CD1c-positive myeloid dendritic cell (primary cell): ENCODE results near the gene HSD11B2.
A peak's percentile ranks its signal among the peaks of the same experiment; 100 is the strongest.

ENCODE experiments used
- DNase-seq: peaks from one replicate; pipeline ENCODE4 v3.0.0-alpha.2; 2016; ENCODE audit errors: extremely low spot score

The HSD11B2 gene

GRCh38 chr16:67435758-67436164 is 4.8 kb downstream of the HSD11B2 start:
- DNase-seq = no peak

GRCh38 chr16:67436640-67437193 is 5.8 kb downstream of the HSD11B2 start:
- no peak for DNase-seq

- DNase-seq = no peak
Measured at GRCh38 chr16:67437513-67437912, 6.6 kb downstream of the HSD11B2 start.

GRCh38 chr16:67438098-67438791 is 7.3 kb downstream of the HSD11B2 start:
- no peak for DNase-seq

GRCh38 chr16:67438824-67439393 is 8.0 kb downstream of the HSD11B2 start:
- no peak for DNase-seq

GRCh38 chr16:67441271-67441753 is 10.4 kb downstream of the HSD11B2 start:
- no peak for DNase-seq

- DNase-seq = no peak
Measured at GRCh38 chr16:67441907-67442306, 11.0 kb downstream of the HSD11B2 start.

GRCh38 chr16:67442581-67443255 is 11.8 kb downstream of the HSD11B2 start:
- DNase-seq = no peak

GRCh38 chr16:67443265-67443664 is 12.3 kb downstream of the HSD11B2 start:
- DNase-seq = no peak

GRCh38 chr16:67444259-67445125 is 13.6 kb downstream of the HSD11B2 start:
- DNase-seq = no peak

GRCh38 chr16:67445126-67445426 is 14.2 kb downstream of the HSD11B2 start:
- no peak for DNase-seq

- DNase-seq = no peak
Measured at GRCh38 chr16:67445441-67445912, 14.6 kb downstream of the HSD11B2 start.

GRCh38 chr16:67445913-67446907 is 15.3 kb downstream of the HSD11B2 start:
- no peak for DNase-seq

- no peak for DNase-seq
Measured at GRCh38 chr16:67446968-67447507, 16.1 kb downstream of the HSD11B2 start.

- peak; percentile 81 for DNase-seq
Measured at GRCh38 chr16:67447508-67448076, 16.7 kb downstream of the HSD11B2 start.

GRCh38 chr16:67448580-67448979 is 17.7 kb downstream of the HSD11B2 start:
- DNase-seq = no peak

- no peak for DNase-seq
Measured at GRCh38 chr16:67449336-67449735, 18.4 kb downstream of the HSD11B2 start.

- DNase-seq = no peak
Measured at GRCh38 chr16:67449739-67450138, 18.8 kb downstream of the HSD11B2 start.

- no peak for DNase-seq
Measured at GRCh38 chr16:67451061-67451703, 20.3 kb downstream of the HSD11B2 start.
